GM23248 (cell line): ENCODE data around the gene AJAP1.

Source experiments
- EZH2 ChIP-seq: fragments of 200-600 bp; sonication (generic); IDR thresholded peaks from 2 replicates; pipeline ENCODE4 v1.6.1; 2018; ENCODE audit warnings: antibody characterized with exemption, mild to moderate bottlenecking; ENCODE audit not compliant: insufficient read depth, poor library complexity, severe bottlenecking
- EZH2phosphoT487 ChIP-seq: fragments of 200-600 bp; sonication (generic); IDR thresholded peaks from 2 replicates; pipeline ENCODE4 v1.6.1; 2018; ENCODE audit warnings: antibody characterized with exemption, moderate library complexity, mild to moderate bottlenecking, low read depth; ENCODE audit not compliant: insufficient read depth

GRCh38 chr1:4838231-4838630, 183.8 kb downstream of the AJAP1 start:
- TF ChIP-seq EZH2phosphoT487 (no peak), EZH2 (no peak)
